ENCODE measurements around the gene H2BK1.

Gene H2BK1

GRCh38 chr7:151232917-151233701, 22.8 kb upstream of the H2BK1 start:
- TF ChIP-seq GATA2 (IDR thresholded peaks at IDR 0.05; ENCODE audit: low read depth, low read length): peak; percentile 53; the same call in 1 of the 2 replicates
- TF ChIP-seq GATA3 (IDR thresholded peaks at IDR 0.05; ENCODE audit: low read depth, low read length): no peak

GRCh38 chr7:151232091-151232916, 22.0 kb upstream of the H2BK1 start, which contains the start of gene CHPF2:
TSS of gene CHPF2 (plus strand) at chr7:151232483. CDS start at chr7:151234012, 1,529 bp downstream.
- TF ChIP-seq GATA2 (IDR thresholded peaks at IDR 0.05; ENCODE audit: low read depth, low read length) (peak; percentile 17; the same call in 1 of the 2 replicates), GATA3 (IDR thresholded peaks at IDR 0.05; ENCODE audit: low read depth, low read length) (no peak)

GRCh38 chr7:151231080-151231479, 20.8 kb upstream of the H2BK1 start:
- TF ChIP-seq GATA3 (IDR thresholded peaks at IDR 0.05; ENCODE audit: low read depth, low read length): no peak
- TF ChIP-seq GATA2 (IDR thresholded peaks at IDR 0.05; ENCODE audit: low read depth, low read length): no peak

GRCh38 chr7:151229249-151229648, 19.0 kb upstream of the H2BK1 start:
- TF ChIP-seq GATA2 (IDR thresholded peaks at IDR 0.05; ENCODE audit: low read depth, low read length): no peak
- no peak for TF ChIP-seq GATA3 (IDR thresholded peaks at IDR 0.05; ENCODE audit: low read depth, low read length)

- TF ChIP-seq GATA3 (IDR thresholded peaks at IDR 0.05; ENCODE audit: low read depth, low read length): no peak
- no peak for TF ChIP-seq GATA2 (IDR thresholded peaks at IDR 0.05; ENCODE audit: low read depth, low read length)
Measured at GRCh38 chr7:151228024-151228866, 18.0 kb upstream of the H2BK1 start.

- TF ChIP-seq GATA3 (IDR thresholded peaks at IDR 0.05; ENCODE audit: low read depth, low read length) (no peak), GATA2 (IDR thresholded peaks at IDR 0.05; ENCODE audit: low read depth, low read length) (peak; percentile 63)
Measured at GRCh38 chr7:151226875-151227782, 16.8 kb upstream of the H2BK1 start, which contains the start of gene ABCF2. TSS of gene ABCF2 (minus strand) at chr7:151227205. CDS start at chr7:151226458, 747 bp downstream.

GRCh38 chr7:151226560-151226874, 16.2 kb upstream of the H2BK1 start:
- TF ChIP-seq GATA3 (IDR thresholded peaks at IDR 0.05; ENCODE audit: low read depth, low read length): no peak
- TF ChIP-seq GATA2 (IDR thresholded peaks at IDR 0.05; ENCODE audit: low read depth, low read length): no peak

GRCh38 chr7:151225948-151226510, 15.7 kb upstream of the H2BK1 start:
- TF ChIP-seq GATA2 (IDR thresholded peaks at IDR 0.05; ENCODE audit: low read depth, low read length) (no peak), GATA3 (IDR thresholded peaks at IDR 0.05; ENCODE audit: low read depth, low read length) (no peak)

GRCh38 chr7:151223728-151224127, 13.4 kb upstream of the H2BK1 start:
- TF ChIP-seq GATA2 (IDR thresholded peaks at IDR 0.05; ENCODE audit: low read depth, low read length): no peak
- no peak for TF ChIP-seq GATA3 (IDR thresholded peaks at IDR 0.05; ENCODE audit: low read depth, low read length)

- no peak for TF ChIP-seq GATA2 (IDR thresholded peaks at IDR 0.05; ENCODE audit: low read depth, low read length)
- TF ChIP-seq GATA3 (IDR thresholded peaks at IDR 0.05; ENCODE audit: low read depth, low read length): no peak
Measured at GRCh38 chr7:151218170-151218569, 7.9 kb upstream of the H2BK1 start.

- no peak for TF ChIP-seq GATA2 (IDR thresholded peaks at IDR 0.05; ENCODE audit: low read depth, low read length)
- no peak for TF ChIP-seq GATA3 (IDR thresholded peaks at IDR 0.05; ENCODE audit: low read depth, low read length)
Measured at GRCh38 chr7:151215396-151215795, 5.1 kb upstream of the H2BK1 start.

GRCh38 chr7:151213826-151214225, 3.5 kb upstream of the H2BK1 start:
- TF ChIP-seq GATA2 (IDR thresholded peaks at IDR 0.05; ENCODE audit: low read depth, low read length) (no peak), GATA3 (IDR thresholded peaks at IDR 0.05; ENCODE audit: low read depth, low read length) (no peak)

Data from SH-SY5Y (cell line).